ENCODE data around the gene KCTD10.

The KCTD10 gene

DNA sequence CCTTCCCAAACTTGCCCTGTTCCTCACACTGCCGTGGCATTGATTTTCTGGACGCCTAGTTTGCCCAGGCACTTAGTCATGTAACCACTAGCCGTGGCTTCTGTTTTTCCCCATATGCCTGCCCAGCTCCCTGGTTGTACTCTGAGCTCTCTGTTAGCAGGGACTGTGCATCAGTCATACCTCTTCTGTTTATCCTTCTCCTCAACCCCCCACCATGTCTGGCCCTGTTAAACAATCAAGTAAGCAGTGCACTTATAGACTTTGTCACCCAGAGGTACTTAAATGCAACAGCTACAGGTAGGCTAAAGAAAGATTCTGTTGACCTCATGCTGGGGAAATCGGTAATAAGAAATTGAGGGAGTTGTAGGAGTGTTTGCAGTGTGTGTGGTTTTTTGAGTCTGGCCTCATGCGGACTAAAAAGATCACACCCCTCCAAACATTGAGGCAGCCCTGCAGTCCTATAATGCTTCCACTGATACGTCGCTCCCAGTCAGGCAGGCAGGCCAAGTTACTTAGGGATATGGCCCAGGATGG lies 17.3 kb upstream of the KCTD10 start:
- Histone ChIP-seq H3K9me2 (ENCODE audit: low read depth, low read length) (no peaks in the 10 kb centered on the region), H3K4me3 (ENCODE audit: low read depth, low read length, poor library complexity, severe bottlenecking) (no peak overlapping the region), H3K9ac (ENCODE audit: low read length) (no peak overlapping the region), H3K27ac (ENCODE audit: low read depth, low read length, poor library complexity, severe bottlenecking) (no peak overlapping the region), H3K27me3 (ENCODE audit: insufficient read depth, low read length) (no peaks in the 10 kb centered on the region), H3K4me1 (ENCODE audit: insufficient read depth, low read length, severe bottlenecking) (no peaks in the 10 kb centered on the region), H2AFZ (ENCODE audit: low read length) (no peak overlapping the region), H4K20me1 (ENCODE audit: insufficient read depth, low read length) (no peaks in the 10 kb centered on the region), H3F3A (ENCODE audit: insufficient read depth, low read length) (no peaks in the 10 kb centered on the region), H3K36me3 (ENCODE audit: insufficient read depth, low read length) (peaks cover 16% of the 10 kb centered on the region), H3K9me3 (ENCODE audit: low read length) (no peaks in the 10 kb centered on the region), H3K4me2 (ENCODE audit: low read length) (no peak overlapping the region), H3K79me2 (ENCODE audit: insufficient read depth, low read length) (no peaks in the 10 kb centered on the region)
- TF ChIP-seq, protein P1, sequence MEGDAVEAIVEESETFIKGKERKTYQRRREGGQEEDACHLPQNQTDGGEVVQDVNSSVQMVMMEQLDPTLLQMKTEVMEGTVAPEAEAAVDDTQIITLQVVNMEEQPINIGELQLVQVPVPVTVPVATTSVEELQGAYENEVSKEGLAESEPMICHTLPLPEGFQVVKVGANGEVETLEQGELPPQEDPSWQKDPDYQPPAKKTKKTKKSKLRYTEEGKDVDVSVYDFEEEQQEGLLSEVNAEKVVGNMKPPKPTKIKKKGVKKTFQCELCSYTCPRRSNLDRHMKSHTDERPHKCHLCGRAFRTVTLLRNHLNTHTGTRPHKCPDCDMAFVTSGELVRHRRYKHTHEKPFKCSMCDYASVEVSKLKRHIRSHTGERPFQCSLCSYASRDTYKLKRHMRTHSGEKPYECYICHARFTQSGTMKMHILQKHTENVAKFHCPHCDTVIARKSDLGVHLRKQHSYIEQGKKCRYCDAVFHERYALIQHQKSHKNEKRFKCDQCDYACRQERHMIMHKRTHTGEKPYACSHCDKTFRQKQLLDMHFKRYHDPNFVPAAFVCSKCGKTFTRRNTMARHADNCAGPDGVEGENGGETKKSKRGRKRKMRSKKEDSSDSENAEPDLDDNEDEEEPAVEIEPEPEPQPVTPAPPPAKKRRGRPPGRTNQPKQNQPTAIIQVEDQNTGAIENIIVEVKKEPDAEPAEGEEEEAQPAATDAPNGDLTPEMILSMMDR (IDR thresholded peaks at IDR 0.05; ENCODE audit: low read length) = no peak
- TF ChIP-seq EZH2 (IDR thresholded peaks at IDR 0.05; ENCODE audit: borderline replicate concordance, low read length) = no peak

DNA sequence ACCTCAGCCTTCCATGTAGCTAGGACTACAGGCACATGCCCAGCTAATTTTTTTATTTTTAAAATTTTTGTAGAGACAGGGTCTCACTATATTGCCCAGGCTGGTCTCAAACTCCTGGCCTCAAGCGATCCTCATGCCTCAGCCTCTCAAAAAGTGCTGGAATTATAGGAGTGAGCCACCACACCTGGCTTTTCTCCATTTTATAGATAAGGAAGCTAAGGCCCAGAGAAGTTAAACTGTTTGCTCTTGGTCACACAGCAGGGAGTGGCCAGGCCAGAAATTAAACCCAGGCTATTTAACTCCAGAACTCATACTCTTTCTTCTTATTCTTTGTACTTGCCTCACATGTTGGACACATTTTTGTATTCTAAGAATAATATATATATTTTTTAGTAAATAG lies 16.8 kb upstream of the KCTD10 start:
- no peaks in the 10 kb centered on the region for H3K27me3 ChIP-seq (ENCODE audit: insufficient read depth, low read length)
- H3K4me3 ChIP-seq (ENCODE audit: low read depth, low read length, poor library complexity, severe bottlenecking) = no peak overlapping the region
- no peaks in the 10 kb centered on the region for H3F3A ChIP-seq (ENCODE audit: insufficient read depth, low read length)
- H3K4me1 ChIP-seq (ENCODE audit: insufficient read depth, low read length, severe bottlenecking) = no peaks in the 10 kb centered on the region
- H3K79me2 ChIP-seq (ENCODE audit: insufficient read depth, low read length) = no peaks in the 10 kb centered on the region
- H4K20me1 ChIP-seq (ENCODE audit: insufficient read depth, low read length) = no peaks in the 10 kb centered on the region
- no peaks in the 10 kb centered on the region for H3K9me2 ChIP-seq (ENCODE audit: low read depth, low read length)
- H2AFZ ChIP-seq (ENCODE audit: low read length) = no peak overlapping the region
- no peaks in the 10 kb centered on the region for H3K9me3 ChIP-seq (ENCODE audit: low read length)
- H3K27ac ChIP-seq (ENCODE audit: low read depth, low read length, poor library complexity, severe bottlenecking) = no peak overlapping the region
- TF ChIP-seq, protein P1 (IDR thresholded peaks at IDR 0.05; ENCODE audit: low read length) = no peak
- TF ChIP-seq EZH2 (IDR thresholded peaks at IDR 0.05; ENCODE audit: borderline replicate concordance, low read length) = no peak
- H3K9ac ChIP-seq (ENCODE audit: low read length) = no peak overlapping the region
- H3K36me3 ChIP-seq (ENCODE audit: insufficient read depth, low read length) = peaks cover 20% of the 10 kb centered on the region
- no peak overlapping the region for H3K4me2 ChIP-seq (ENCODE audit: low read length)

DNA sequence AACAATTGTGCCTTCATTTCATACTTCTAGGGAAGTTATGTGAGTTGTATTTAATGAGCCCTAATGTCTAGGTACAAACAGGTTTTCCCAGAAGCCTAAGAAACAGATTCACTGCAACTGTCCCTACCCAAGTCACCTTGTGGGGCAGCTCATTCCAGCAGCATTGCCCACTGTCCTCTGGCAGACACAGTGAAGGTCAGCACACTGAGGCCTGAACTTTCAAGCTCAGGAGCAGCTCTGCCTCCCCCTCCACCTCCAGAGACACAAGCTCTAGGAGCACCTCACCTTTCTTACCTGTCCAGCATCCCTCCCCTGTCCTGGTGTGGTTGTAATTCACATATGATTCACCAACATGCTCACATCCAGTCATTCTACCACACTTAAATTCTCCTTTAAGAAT lies 16.0 kb upstream of the KCTD10 start:
- H3K79me2 ChIP-seq (ENCODE audit: insufficient read depth, low read length) = no peaks in the 10 kb centered on the region
- H2AFZ ChIP-seq (ENCODE audit: low read length) = no peak overlapping the region
- H3K27ac ChIP-seq (ENCODE audit: low read depth, low read length, poor library complexity, severe bottlenecking) = no peak overlapping the region
- H3K36me3 ChIP-seq (ENCODE audit: insufficient read depth, low read length) = peaks cover 24% of the 10 kb centered on the region
- no peaks in the 10 kb centered on the region for H3K4me1 ChIP-seq (ENCODE audit: insufficient read depth, low read length, severe bottlenecking)
- H3K27me3 ChIP-seq (ENCODE audit: insufficient read depth, low read length) = no peaks in the 10 kb centered on the region
- H3K9me2 ChIP-seq (ENCODE audit: low read depth, low read length) = no peaks in the 10 kb centered on the region
- no peaks in the 10 kb centered on the region for H3K9me3 ChIP-seq (ENCODE audit: low read length)
- no peaks in the 10 kb centered on the region for H4K20me1 ChIP-seq (ENCODE audit: insufficient read depth, low read length)
- H3K9ac ChIP-seq (ENCODE audit: low read length) = no peak overlapping the region
- no peak overlapping the region for H3K4me2 ChIP-seq (ENCODE audit: low read length)
- no peaks in the 10 kb centered on the region for H3F3A ChIP-seq (ENCODE audit: insufficient read depth, low read length)
- H3K4me3 ChIP-seq (ENCODE audit: low read depth, low read length, poor library complexity, severe bottlenecking) = no peak overlapping the region
- TF ChIP-seq, protein P1 (IDR thresholded peaks at IDR 0.05; ENCODE audit: low read length) = no peak
- no peak for TF ChIP-seq EZH2 (IDR thresholded peaks at IDR 0.05; ENCODE audit: borderline replicate concordance, low read length)

Measured in OCI-LY1 (cell line).